Upper lobe of left lung (tissue), 6 donors: ENCODE results near the gene TPSG1. TPM values are rescaled to one million over a fixed set of nuclear protein-coding genes. Genes with fewer than 3 reads are reported as not detected.

Source experiments
- ATAC-seq, 2 donors: fragments of 200-7000 bp; cut with Tn5 transposase; one replicate each; pipeline ENCODE4 v1.9.1; 2022; ENCODE audit warnings: mild to moderate bottlenecking in 2 of 2, moderate library complexity in 2 of 2; ENCODE audit not compliant: low FRiP score in 2 of 2
- DNase-seq, 2 donors: peaks; one replicate each; pipeline ENCODE4 v3.0.0-alpha.2; 2019 to 2020
- H3K27ac ChIP-seq, 4 donors: fragments of 200-600 bp; sonication (generic); one replicate each; pipeline ENCODE4 v1.5.1; 2016 to 2019
- H3K27me3 ChIP-seq, 4 donors: fragments of 200-600 bp; sonication (generic); one replicate each; pipeline ENCODE4 v1.5.1; 2017 to 2019
- H3K36me3 ChIP-seq, 4 donors: fragments of 200-600 bp; sonication (generic); one replicate each; pipeline ENCODE4 v1.5.1; 2016 to 2019
- H3K4me1 ChIP-seq, 4 donors: fragments of 200-600 bp; sonication (generic); one replicate each; pipeline ENCODE4 v1.5.1; 2018 to 2019
- H3K4me3 ChIP-seq, 4 donors: fragments of 200-600 bp; sonication (generic); one replicate each; pipeline ENCODE4 v1.5.1; 2017 to 2019; ENCODE audit warnings: mild to moderate bottlenecking in 2 of 4, moderate library complexity in 1 of 4
- H3K9me3 ChIP-seq, 4 donors: fragments of 200-600 bp; sonication (generic); one replicate each; pipeline ENCODE4 v1.5.1; 2018 to 2019
- EP300 ChIP-seq, 4 donors: sonication (generic); formaldehyde crosslinking; IDR thresholded peaks; one replicate each; pipeline ENCODE4 v1.5.1; 2017; ENCODE audit warnings: antibody characterized with exemption in 4 of 4, control low read depth in 2 of 4
- POLR2A ChIP-seq, 4 donors: fragments of 450-650 bp; IDR thresholded peaks; one replicate each; pipeline ENCODE4 v1.5.1; 2016 to 2017; ENCODE audit warnings: antibody characterized with exemption in 4 of 4, mild to moderate bottlenecking in 2 of 4
- POLR2AphosphoS5 ChIP-seq, 2 donors: sonication (generic); formaldehyde crosslinking; IDR thresholded peaks; one replicate each; pipeline ENCODE4 v1.5.1; 2017; ENCODE audit warnings: antibody characterized with exemption in 2 of 2
- WGBS, 2 donors: methylation state at CpG; one replicate each; pipeline ENCODE4 v1.1.5; 2017 to 2018; 5-methylcytosine and 5-hydroxymethylcytosine counted together
- total RNA-seq, 6 donors: library from RNA; depleted of rRNA in 4 of 6; stranded (reverse); fragments of >200 nt in 4 of 6; gene quantifications; one replicate each; pipeline versions ENCODE4 v1.1.0 to v1.2.1, GENCODE V29; 2016 to 2021
- TF ChIP-seq, protein P1 (sequence below), 6 experiments: fragments of 450-650 bp in 4 of 6; fragments of 200-600 bp in 2 of 6; sonication (generic) in 2 of 6; IDR thresholded peaks; one replicate each; pipeline ENCODE4 v1.5.1; 2016 to 2019; ENCODE audit warnings: antibody characterized with exemption in 6 of 6
- donor health status: DM: no; HTN: no; CAD: no; lungs with moderate emphysema.
- donor health status: DM: no; HTN: yes; CAD: no; lungs with severe emphysema.

The TPSG1 gene
- total RNA-seq, 6 donors from 2014 or later: 0.61 to 38.8 (median 3.7) TPM; not detected in 2

DNA sequence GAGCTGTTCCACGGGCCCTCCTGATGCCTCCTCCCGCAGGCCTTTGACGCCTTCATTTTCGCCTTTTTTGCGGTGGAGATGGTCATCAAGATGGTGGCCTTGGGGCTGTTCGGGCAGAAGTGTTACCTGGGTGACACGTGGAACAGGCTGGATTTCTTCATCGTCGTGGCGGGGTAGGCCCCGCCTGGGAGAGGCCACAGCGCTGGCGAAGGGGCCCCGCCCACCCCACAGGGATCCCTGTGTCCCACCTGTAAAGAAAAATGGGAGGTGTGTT lies 29.7 kb downstream of the TPSG1 start:
- Histone ChIP-seq H3K27ac (no peak overlapping the region), H3K4me1 (peaks cover 0 to 15% (median 3%) of the 10 kb centered on the region in 4 donors), H3K4me3 (no peak overlapping the region), H3K27me3 (no peaks in the 10 kb centered on the region), H3K36me3 (no peaks in the 10 kb centered on the region), H3K9me3 (no peaks in the 10 kb centered on the region)
- WGBS, 2 donors: 64 to 75% methylated on average over 13 to 14 of the region's 14 CpGs
- ATAC-seq: no peak
- TF ChIP-seq POLR2A (IDR thresholded peaks at IDR 0.05) (no peak), EP300 (IDR thresholded peaks at IDR 0.05) (no peak), POLR2AphosphoS5 (IDR thresholded peaks at IDR 0.05) (no peak)
- TF ChIP-seq, protein P1, sequence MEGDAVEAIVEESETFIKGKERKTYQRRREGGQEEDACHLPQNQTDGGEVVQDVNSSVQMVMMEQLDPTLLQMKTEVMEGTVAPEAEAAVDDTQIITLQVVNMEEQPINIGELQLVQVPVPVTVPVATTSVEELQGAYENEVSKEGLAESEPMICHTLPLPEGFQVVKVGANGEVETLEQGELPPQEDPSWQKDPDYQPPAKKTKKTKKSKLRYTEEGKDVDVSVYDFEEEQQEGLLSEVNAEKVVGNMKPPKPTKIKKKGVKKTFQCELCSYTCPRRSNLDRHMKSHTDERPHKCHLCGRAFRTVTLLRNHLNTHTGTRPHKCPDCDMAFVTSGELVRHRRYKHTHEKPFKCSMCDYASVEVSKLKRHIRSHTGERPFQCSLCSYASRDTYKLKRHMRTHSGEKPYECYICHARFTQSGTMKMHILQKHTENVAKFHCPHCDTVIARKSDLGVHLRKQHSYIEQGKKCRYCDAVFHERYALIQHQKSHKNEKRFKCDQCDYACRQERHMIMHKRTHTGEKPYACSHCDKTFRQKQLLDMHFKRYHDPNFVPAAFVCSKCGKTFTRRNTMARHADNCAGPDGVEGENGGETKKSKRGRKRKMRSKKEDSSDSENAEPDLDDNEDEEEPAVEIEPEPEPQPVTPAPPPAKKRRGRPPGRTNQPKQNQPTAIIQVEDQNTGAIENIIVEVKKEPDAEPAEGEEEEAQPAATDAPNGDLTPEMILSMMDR (IDR thresholded peaks at IDR 0.05): no peak
- no peak for DNase-seq

DNA sequence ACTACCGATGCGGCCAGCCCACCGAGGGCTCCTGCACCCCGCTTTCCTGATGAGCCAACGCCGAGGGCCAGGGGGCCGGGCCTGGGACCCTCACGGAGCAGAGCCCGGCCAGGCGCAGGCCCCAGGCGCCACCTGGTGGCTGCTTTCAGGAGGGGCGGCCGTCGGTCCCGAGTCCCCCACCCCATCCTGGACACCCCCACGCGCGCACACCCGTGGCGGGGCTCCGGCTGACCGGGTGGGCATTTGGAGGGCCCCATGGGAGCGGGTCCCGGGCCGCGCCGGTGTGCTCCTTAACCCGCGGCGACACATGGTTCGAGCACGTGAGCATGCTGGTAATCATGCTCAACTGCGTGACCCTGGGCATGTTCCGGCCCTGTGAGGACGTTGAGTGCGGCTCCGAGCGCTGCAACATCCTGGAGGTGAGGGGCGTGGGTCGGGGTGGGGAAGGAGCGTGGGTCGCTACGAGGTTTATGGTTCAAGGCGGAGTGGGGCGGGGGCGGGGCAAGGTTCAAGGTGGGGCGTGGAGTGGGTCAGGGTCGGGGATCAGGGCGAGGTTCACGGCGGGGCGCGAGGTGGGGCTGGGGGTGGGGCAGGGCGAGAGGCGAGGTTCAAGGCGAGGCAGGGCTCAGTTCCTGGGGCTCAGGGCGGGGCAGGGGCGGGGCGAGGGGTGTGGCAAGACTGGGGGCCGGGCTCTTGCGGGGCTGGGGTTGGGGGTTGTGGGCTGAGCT lies 30.2 kb downstream of the TPSG1 start:
- Histone ChIP-seq H3K27ac (no peak overlapping the region), H3K4me1 (peaks cover 0 to 15% (median 3%) of the 10 kb centered on the region in 4 donors), H3K27me3 (no peaks in the 10 kb centered on the region), H3K36me3 (no peaks in the 10 kb centered on the region), H3K4me3 (no peak overlapping the region), H3K9me3 (no peaks in the 10 kb centered on the region)
- 29 to 63% methylated on average over 6 to 27 of the region's 61 CpGs for WGBS, 2 donors
- peak in 1 of 2 donors; percentile 10 for ATAC-seq
- no peak for DNase-seq
- no peak for TF ChIP-seq POLR2AphosphoS5 (IDR thresholded peaks at IDR 0.05)
- TF ChIP-seq, protein P1 (IDR thresholded peaks at IDR 0.05): peak; percentile 41 to 80 (median 72)

DNA sequence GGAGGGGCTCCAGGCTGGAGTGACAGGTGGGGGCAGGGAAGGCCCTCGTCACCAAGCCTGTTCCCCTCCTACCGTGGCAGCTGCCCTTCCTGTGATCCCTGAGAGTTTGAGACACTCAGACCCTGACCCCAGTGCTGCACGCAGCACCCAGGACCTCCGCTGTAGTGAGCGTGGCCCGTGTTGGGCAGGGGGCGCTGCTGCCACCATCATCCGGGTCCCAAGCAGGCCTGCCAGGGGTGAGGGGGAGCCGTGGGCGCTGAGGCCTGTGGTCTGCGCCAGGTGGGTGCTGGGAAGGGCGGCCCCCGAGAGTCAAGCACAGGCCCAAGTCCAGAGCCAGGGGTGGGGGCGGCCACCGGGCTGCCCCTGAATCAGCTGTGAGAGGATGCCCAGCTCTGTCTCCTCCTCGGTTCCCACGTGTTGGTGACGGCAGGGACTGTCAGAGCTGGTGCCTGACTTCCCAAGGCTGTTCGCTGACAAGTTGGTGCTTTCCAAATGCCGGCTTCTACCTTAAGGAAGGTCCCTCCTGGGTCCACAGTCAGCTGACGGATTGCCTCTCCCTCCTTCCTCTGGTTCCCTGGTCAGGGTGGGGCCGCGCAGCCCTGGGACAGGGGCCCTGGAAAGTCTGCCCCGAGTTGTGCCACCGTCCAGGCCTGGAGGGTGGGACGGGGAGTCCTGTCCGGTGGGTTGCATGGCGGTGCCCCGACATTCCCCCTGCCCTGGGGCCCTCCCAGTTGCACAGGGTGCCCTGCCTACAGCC lies 31.1 kb downstream of the TPSG1 start:
- Histone ChIP-seq H3K9me3 (no peaks in the 10 kb centered on the region), H3K27ac (no peak overlapping the region), H3K4me1 (peaks cover 0 to 15% (median 3%) of the 10 kb centered on the region in 4 donors), H3K36me3 (no peaks in the 10 kb centered on the region), H3K27me3 (no peaks in the 10 kb centered on the region), H3K4me3 (no peak overlapping the region)
- 61 to 65% methylated on average over 8 to 17 of the region's 29 CpGs for WGBS, 2 donors
- DNase-seq: no peak
- TF ChIP-seq POLR2AphosphoS5 (IDR thresholded peaks at IDR 0.05) (no peak), EP300 (IDR thresholded peaks at IDR 0.05) (no peak), POLR2A (IDR thresholded peaks at IDR 0.05) (no peak)
- TF ChIP-seq, protein P1 (IDR thresholded peaks at IDR 0.05): no peak
- no peak for ATAC-seq

DNA sequence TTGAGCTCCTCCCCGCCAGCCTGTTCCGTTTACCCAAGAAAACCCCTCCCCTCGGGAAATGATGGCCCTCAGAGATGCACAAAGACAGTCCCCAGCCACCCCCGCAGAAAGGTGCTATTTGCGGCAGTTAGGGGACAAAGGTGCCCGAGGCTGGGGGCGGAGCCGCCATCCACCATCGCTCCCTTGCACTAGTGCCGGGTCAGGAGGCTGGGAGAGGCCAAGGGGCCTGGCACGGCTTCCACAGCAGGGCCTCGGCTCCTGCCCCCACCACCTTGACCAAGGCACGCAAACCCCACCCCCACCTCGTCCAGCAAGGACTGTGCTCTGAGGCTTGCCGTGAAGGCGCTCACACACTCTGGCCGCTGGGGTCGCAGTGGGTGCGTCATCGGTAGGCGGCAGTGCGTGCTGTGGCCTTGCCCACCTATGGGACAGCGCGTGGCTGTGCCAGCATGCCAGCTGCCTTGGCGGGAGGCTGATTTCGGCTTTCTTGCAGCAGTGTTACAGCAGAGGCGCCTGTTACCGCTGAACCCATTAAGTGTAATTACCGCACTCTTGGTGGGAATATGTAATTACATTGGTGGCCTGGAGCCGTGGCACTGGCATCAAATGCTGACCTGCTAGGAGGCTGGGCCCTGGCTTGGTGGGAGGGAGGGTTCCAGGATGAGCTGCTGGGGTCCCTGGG lies 31.8 kb downstream of the TPSG1 start:
- no peak for ATAC-seq
- H3K27me3 ChIP-seq: no peaks in the 10 kb centered on the region

More for the DNA sequence above, 31.8 kb downstream of the TPSG1 start:
- no peaks in the 10 kb centered on the region for H3K36me3 ChIP-seq
- 65 to 88% methylated on average over 13 to 28 of the region's 30 CpGs for WGBS, 2 donors
- DNase-seq: no peak
- TF ChIP-seq, protein P1 (IDR thresholded peaks at IDR 0.05): no peak
- no peak for TF ChIP-seq POLR2A (IDR thresholded peaks at IDR 0.05)
- no peak for TF ChIP-seq EP300 (IDR thresholded peaks at IDR 0.05)
- TF ChIP-seq POLR2AphosphoS5 (IDR thresholded peaks at IDR 0.05): no peak
- H3K4me3 ChIP-seq: no peak overlapping the region
- no peak overlapping the region for H3K27ac ChIP-seq
- H3K4me1 ChIP-seq: peaks cover 0 to 15% (median 3%) of the 10 kb centered on the region in 4 donors
- no peaks in the 10 kb centered on the region for H3K9me3 ChIP-seq
